GM19468 (cell line): ENCODE results near the gene CYSRT1.

Experiments used
- ATAC-seq: cut with Tn5 transposase; IDR thresholded peaks from one replicate; pipeline ENCODE4 v1.9.1; 2021; ENCODE audit warnings: mild to moderate bottlenecking, moderate library complexity, moderate number of reproducible peaks; ENCODE audit not compliant: unreplicated experiment; ENCODE audit errors: extremely low read depth

Gene CYSRT1, protein sequence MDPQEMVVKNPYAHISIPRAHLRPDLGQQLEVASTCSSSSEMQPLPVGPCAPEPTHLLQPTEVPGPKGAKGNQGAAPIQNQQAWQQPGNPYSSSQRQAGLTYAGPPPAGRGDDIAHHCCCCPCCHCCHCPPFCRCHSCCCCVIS

GRCh38 chr9:137224830-137225694, at the start of gene CYSRT1:
Gene CYSRT1 (plus strand): TSS chr9:137225174. CDS start chr9:137225622, 448 bp downstream.
- no peak for ATAC-seq

GRCh38 chr9:137175345-137175961, 49.5 kb upstream of the CYSRT1 start:
- no peak for ATAC-seq

- no peak for ATAC-seq
Observed at GRCh38 chr9:137176302-137177182, 48.4 kb upstream of the CYSRT1 start.

- no peak for ATAC-seq
Observed at GRCh38 chr9:137178201-137178938, 46.6 kb upstream of the CYSRT1 start.

- ATAC-seq: no peak
Observed at GRCh38 chr9:137178939-137179630, 45.9 kb upstream of the CYSRT1 start.

DNA sequence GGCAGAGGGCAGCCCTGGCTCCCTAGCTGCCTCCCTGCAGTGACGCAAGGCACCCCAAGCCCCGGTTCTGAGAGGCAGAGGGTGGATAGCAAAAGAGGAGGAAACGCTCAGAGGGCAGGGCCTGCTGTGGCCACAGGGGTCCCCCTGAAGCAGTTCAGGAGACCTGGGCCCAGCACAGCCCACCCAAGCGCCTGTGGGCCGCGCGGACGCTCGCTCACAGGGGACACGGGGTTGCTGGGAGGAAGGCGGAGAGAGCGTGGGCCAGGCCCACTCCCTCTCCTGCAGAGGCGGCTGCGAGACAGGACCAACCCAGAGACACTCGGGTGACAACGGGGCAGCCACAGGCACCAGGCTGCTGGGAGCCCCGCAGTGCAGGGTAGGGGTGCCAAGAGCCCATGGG, 45.2 kb upstream of the CYSRT1 start:
- ATAC-seq: no peak

GRCh38 chr9:137180491-137180890, 44.5 kb upstream of the CYSRT1 start:
- ATAC-seq: no peak

- no peak for ATAC-seq
Observed at GRCh38 chr9:137181680-137182079, 43.3 kb upstream of the CYSRT1 start.

DNA sequence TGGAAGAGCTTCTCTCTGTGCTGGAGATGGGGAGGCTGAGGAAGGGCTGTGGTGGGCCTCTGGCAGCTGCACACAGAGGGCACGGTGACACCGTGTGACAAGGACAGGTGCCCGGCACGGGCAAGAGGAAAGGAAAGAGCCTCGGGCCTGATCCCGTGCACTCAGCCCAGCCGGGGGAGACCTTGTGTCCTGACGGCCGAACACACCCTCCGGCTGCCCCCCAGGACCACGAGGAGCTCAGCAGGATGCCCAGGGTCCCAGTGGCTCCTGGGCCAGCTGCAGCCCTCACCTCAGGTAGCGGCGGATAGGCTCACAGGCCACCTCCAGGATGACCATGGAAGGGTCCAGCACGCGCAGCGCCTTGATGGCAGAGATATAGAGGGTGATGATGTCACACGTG, 42.1 kb upstream of the CYSRT1 start:
- no peak for ATAC-seq

DNA sequence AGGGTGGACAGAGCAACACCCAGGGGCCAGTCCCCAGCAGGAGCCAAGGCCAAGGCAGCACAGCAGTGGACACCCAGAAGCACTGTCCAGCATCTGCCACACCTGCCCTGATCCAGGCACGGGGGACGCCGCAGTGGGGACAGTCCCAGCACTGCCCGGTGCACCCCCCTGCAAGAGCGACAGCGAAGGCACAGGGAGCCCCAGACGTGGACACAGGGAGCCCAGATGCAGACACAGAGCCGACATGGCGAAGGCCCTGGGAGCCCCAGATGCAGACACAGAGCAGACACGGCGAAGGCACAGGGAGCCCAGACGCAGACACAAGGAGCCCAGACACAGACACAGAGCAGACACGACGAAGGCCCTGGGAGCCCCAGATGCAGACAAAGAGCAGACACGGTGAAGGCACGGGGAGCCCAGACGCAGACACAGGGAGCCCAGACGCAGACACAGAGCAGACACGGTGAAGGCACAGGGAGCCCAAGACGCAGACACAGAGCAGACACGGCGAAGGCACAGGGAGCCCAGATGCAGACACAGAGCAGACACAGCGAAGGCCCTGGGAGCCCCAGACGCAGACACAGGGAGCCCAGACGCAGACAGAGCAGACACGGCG, 40.9 kb upstream of the CYSRT1 start:
- ATAC-seq: no peak

- ATAC-seq: no peak
Observed at GRCh38 chr9:137184881-137185660, 39.9 kb upstream of the CYSRT1 start.

DNA sequence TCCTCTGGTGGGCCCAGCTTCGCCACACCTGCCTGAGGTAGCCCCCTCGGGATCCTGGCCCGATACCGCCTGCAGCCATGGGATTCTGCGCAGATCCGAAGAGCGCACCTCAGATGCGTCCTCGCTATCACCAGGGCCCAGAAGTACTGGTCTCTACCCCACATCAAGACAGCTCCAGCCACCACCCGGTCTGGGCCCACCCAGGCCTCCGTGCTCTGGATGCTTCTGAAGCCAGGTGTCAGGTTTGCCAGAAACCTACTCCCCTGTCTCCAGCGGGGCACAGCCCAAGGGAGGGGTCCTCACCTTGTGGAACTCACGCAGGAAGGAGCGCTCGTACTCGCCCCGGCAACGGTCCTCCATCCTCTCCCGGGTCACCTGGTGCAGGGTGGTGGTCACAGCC, 39.1 kb upstream of the CYSRT1 start:
- no peak for ATAC-seq

DNA sequence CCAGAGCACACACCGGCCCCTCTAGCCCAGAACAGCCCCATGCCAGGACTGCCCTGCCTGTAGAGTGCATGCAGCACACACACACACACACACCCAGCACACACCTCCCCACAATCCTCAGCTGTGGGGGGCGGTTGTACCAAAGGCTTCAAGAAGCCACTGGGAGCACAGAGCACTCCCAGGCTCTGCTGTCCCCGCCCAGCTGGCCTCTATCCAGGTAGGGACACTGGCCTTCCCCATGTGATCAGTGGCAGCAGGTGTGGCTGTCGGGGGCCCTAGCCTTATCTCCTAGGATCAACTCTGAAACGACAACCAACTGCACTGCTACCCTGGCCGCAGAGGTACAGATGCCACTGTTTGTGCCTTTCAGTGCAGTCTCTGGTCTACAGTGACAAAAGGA, 38.6 kb upstream of the CYSRT1 start:
- no peak for ATAC-seq

- ATAC-seq: no peak
Observed at GRCh38 chr9:137187386-137187785, 37.6 kb upstream of the CYSRT1 start.

GRCh38 chr9:137188086-137188489, 36.9 kb upstream of the CYSRT1 start:
- no peak for ATAC-seq

DNA sequence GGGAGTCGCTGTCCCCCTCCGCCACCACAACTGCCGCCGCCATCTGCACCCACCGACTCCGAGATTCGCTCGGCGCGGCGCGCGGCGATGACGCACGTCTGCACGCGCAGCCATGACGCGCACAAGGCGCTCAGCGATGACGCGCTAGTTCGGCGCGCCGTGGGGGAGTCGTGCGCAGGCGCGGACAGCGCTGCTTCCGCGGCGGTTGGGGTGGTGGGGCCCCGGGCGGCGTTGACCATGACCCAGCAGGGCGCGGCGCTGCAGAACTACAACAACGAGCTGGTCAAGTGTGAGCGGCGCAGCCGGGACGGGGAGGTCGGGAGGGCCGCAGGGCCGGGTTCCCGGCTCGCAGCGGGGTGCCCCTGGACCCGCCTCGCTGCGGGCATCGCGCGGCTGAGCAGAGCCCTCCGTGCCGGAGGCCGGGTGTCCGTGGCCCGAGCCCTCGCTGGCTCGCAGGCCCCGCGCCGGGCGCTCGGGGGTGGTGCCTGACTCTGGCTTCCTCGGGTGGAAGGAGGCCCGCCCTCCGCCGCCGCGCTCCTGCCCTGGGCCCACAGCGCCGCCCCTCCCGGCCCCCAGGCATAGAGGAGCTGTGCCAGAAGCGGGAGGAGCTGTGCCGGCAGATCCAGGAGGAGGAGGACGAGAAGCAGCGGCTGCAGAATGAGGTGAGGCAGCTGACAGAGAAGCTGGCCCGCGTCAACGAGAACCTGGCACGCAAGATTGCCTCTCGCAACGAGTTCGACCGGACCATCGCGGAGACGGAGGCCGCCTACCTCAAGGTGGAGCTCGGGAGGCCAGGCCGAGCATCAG, 36.3 kb upstream of the CYSRT1 start, which contains the start of the genes ANAPC2 and SSNA1:
Gene ANAPC2, minus strand, starts transcription at position 71 of the 807 bp plus-strand sequence. Its CDS starts 28 bp downstream, at position 43.
Gene SSNA1, plus strand, starts transcription at position 187 of the 807 bp plus-strand sequence. Its CDS starts 51 bp downstream, at position 238.
- ATAC-seq: peak; percentile 62
